SIG-M5 (cell line): ENCODE measurements around the gene ZFP91.

ENCODE experiments used
- DNase-seq: peaks from one replicate; lab custom pipeline; 2025; lab: John Stamatoyannopoulos, UW

ZFP91 gene

GRCh38 chr11:58586998-58587397 is 8.1 kb downstream of the ZFP91 start:
- DNase-seq: no peak

- no peak for DNase-seq
Measured at GRCh38 chr11:58591659-58592058, 12.8 kb downstream of the ZFP91 start.

- DNase-seq: no peak
Measured at GRCh38 chr11:58592760-58593472, 14.1 kb downstream of the ZFP91 start.

GRCh38 chr11:58594826-58595225 is 16.0 kb downstream of the ZFP91 start:
- DNase-seq: no peak

- DNase-seq: no peak
Measured at GRCh38 chr11:58596621-58597020, 17.8 kb downstream of the ZFP91 start.

GRCh38 chr11:58597486-58598144 is 18.8 kb downstream of the ZFP91 start:
- no peak for DNase-seq

GRCh38 chr11:58600510-58600909 is 21.6 kb downstream of the ZFP91 start:
- no peak for DNase-seq

- no peak for DNase-seq
Measured at GRCh38 chr11:58606930-58607714, 28.3 kb downstream of the ZFP91 start.

- no peak for DNase-seq
Measured at GRCh38 chr11:58608331-58608730, 29.5 kb downstream of the ZFP91 start.

- no peak for DNase-seq
Measured at GRCh38 chr11:58609723-58610122, 30.9 kb downstream of the ZFP91 start.

- DNase-seq: no peak
Measured at GRCh38 chr11:58613228-58613627, 34.4 kb downstream of the ZFP91 start.

GRCh38 chr11:58615559-58615958 is 36.7 kb downstream of the ZFP91 start:
- DNase-seq: no peak

- no peak for DNase-seq
Measured at GRCh38 chr11:58616594-58616993, 37.7 kb downstream of the ZFP91 start.

GRCh38 chr11:58617976-58618557 is 39.2 kb downstream of the ZFP91 start:
- DNase-seq: no peak

- DNase-seq: no peak
Measured at GRCh38 chr11:58621586-58622262, 42.9 kb downstream of the ZFP91 start.

GRCh38 chr11:58622344-58622743 is 43.5 kb downstream of the ZFP91 start, which contains the start of gene CNTF:
Gene CNTF, plus strand, starts transcription at chr11:58622665. Its CDS starts 88 bp downstream, at chr11:58622753.
- DNase-seq: no peak

GRCh38 chr11:58625086-58625485 is 46.2 kb downstream of the ZFP91 start:
- no peak for DNase-seq

GRCh38 chr11:58625826-58626460 is 47.1 kb downstream of the ZFP91 start:
- no peak for DNase-seq

- DNase-seq: no peak
Measured at GRCh38 chr11:58626934-58627483, 48.1 kb downstream of the ZFP91 start.

GRCh38 chr11:58628446-58628845 is 49.6 kb downstream of the ZFP91 start:
- no peak for DNase-seq

GRCh38 chr11:58629857-58630256 is 51.0 kb downstream of the ZFP91 start:
- no peak for DNase-seq
